Breast epithelium (tissue), 4 donors: ENCODE measurements around the gene TGFBR3. TPM values are rescaled to one million over a fixed set of nuclear protein-coding genes. Genes with fewer than 3 reads are reported as not detected.
"Not testable (repeated sequence)": the region's sequence is repeated elsewhere in the genome, so short reads cannot be mapped to it uniquely, and the experiment has no call there.

Experiments used
- DNase-seq, 2 donors: peaks; one replicate each; pipeline ENCODE4 v3.0.0-alpha.2; 2019; ENCODE audit warnings: low spot score in 2 of 2
- H3K27ac ChIP-seq, 2 donors: fragments of 200-600 bp; sonication (generic) in 1 of 2; one replicate each; pipeline ENCODE4 v1.5.1; 2016 to 2019; ENCODE audit warnings: mild to moderate bottlenecking in 1 of 2
- H3K27me3 ChIP-seq, 2 donors: fragments of 200-600 bp; sonication (generic) in 1 of 2; one replicate each; pipeline versions ENCODE4 v1.5.1 to v1.6.0; 2017 to 2019; ENCODE audit warnings: control low read depth in 1 of 2, mild to moderate bottlenecking in 1 of 2
- H3K36me3 ChIP-seq: fragments of 200-600 bp; one replicate; pipeline ENCODE4 v1.5.1; 2019
- H3K4me1 ChIP-seq, 2 donors: fragments of 200-600 bp; sonication (generic); one replicate each; pipeline ENCODE4 v1.5.1; 2016 to 2019; ENCODE audit warnings: control low read depth in 1 of 2
- H3K4me3 ChIP-seq, 3 donors: fragments of 200-600 bp; sonication (generic); 1 replicate in 2 of 3; 2 replicates in 1 of 3; pipeline ENCODE4 v1.5.1; 2016 to 2019; ENCODE audit warnings: mild to moderate bottlenecking in 3 of 3, moderate library complexity in 2 of 3
- H3K9me3 ChIP-seq, 2 donors: fragments of 200-600 bp; sonication (generic) in 1 of 2; one replicate each; pipeline ENCODE4 v1.5.1; 2016 to 2019; ENCODE audit warnings: control low read depth in 1 of 2
- POLR2A ChIP-seq: fragments of 450-650 bp; IDR thresholded peaks from one replicate; pipeline ENCODE4 v1.6.1; 2016; ENCODE audit warnings: antibody characterized with exemption, mild to moderate bottlenecking, moderate library complexity
- POLR2AphosphoS5 ChIP-seq, 3 donors: sonication (generic); formaldehyde crosslinking; IDR thresholded peaks; one replicate each; pipeline ENCODE4 v1.6.1; 2017; ENCODE audit warnings: antibody characterized with exemption in 3 of 3
- intact Hi-C: fragments of 100-400 bp; cut with DNase I; formaldehyde crosslinking; loops from one replicate; pipeline ENCODE4 v1.15.1; 2023; ENCODE audit warnings: low total_unique reads
- total RNA-seq, 3 donors: library from RNA; depleted of rRNA; stranded (reverse); fragments of >200 nt; gene quantifications; one replicate each; pipeline ENCODE4 v1.1.0, GENCODE V29; 2016
- TF ChIP-seq, protein P1 (sequence below), 3 donors: fragments of 450-650 bp; IDR thresholded peaks; one replicate each; pipeline ENCODE4 v1.5.1; 2016 to 2017; ENCODE audit warnings: antibody characterized with exemption in 3 of 3, mild to moderate bottlenecking in 3 of 3, moderate library complexity in 3 of 3

Gene TGFBR3
- total RNA-seq, 3 donors from 2014 or later = 127 to 287 (median 167) TPM

- intact Hi-C loops = no loop called here
- TF ChIP-seq POLR2A = no peak
- no peak for TF ChIP-seq POLR2AphosphoS5 (IDR thresholded peaks at IDR 0.05)
- TF ChIP-seq, protein P1, sequence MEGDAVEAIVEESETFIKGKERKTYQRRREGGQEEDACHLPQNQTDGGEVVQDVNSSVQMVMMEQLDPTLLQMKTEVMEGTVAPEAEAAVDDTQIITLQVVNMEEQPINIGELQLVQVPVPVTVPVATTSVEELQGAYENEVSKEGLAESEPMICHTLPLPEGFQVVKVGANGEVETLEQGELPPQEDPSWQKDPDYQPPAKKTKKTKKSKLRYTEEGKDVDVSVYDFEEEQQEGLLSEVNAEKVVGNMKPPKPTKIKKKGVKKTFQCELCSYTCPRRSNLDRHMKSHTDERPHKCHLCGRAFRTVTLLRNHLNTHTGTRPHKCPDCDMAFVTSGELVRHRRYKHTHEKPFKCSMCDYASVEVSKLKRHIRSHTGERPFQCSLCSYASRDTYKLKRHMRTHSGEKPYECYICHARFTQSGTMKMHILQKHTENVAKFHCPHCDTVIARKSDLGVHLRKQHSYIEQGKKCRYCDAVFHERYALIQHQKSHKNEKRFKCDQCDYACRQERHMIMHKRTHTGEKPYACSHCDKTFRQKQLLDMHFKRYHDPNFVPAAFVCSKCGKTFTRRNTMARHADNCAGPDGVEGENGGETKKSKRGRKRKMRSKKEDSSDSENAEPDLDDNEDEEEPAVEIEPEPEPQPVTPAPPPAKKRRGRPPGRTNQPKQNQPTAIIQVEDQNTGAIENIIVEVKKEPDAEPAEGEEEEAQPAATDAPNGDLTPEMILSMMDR (IDR thresholded peaks at IDR 0.05) = no peak
- no peak overlapping the region for H3K27ac ChIP-seq
Measured at GRCh38 chr1:91673613-91674012, 212.3 kb downstream of the TGFBR3 start.

DNA sequence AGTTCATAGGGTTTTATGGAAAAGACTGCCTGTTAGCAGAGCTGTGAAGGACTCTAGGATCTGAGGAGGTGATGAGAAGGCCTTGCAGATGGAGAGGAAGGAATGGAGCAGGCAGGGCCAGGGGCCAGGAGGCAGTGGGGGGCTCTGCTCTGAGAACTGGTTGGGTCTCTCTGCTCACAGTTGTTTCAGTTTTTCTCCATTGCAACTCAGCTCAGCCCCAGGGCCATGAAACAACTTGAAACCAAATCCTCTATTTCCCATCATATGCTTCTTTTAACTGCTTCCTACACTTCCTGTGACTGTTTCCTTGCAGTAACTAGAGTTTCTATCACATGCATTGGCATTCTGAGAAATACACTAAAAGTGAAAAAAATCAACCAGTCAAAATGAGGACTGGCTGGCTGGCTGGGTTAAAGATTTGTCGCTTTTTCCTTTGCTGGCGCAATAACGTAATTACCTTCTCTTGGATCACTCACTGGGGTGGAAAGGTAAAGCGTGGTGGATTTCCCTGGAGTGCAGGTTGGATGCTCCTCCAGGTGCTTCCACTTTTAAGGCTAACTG, 213.3 kb downstream of the TGFBR3 start:
- Histone ChIP-seq H3K36me3 (no peaks in the 10 kb centered on the region), H3K27me3 (no peaks in the 10 kb centered on the region), H3K27ac (no peak overlapping the region), H3K9me3 (no peaks in the 10 kb centered on the region), H3K4me1 (no peaks in the 10 kb centered on the region), H3K4me3 (no peak overlapping the region)
- TF ChIP-seq POLR2A (no peak), POLR2AphosphoS5 (IDR thresholded peaks at IDR 0.05) (no peak)
- TF ChIP-seq, protein P1 (IDR thresholded peaks at IDR 0.05) = no peak
- intact Hi-C loops = no loop called here
- no peak for DNase-seq

More at GRCh38 chr1:91673613-91674012, 212.3 kb downstream of the TGFBR3 start:
- no peak overlapping the region for H3K4me3 ChIP-seq
- no peak for DNase-seq
- no peaks in the 10 kb centered on the region for H3K9me3 ChIP-seq
- no peaks in the 10 kb centered on the region for H3K27me3 ChIP-seq
- H3K4me1 ChIP-seq = no peaks in the 10 kb centered on the region
- H3K36me3 ChIP-seq = no peaks in the 10 kb centered on the region

DNA sequence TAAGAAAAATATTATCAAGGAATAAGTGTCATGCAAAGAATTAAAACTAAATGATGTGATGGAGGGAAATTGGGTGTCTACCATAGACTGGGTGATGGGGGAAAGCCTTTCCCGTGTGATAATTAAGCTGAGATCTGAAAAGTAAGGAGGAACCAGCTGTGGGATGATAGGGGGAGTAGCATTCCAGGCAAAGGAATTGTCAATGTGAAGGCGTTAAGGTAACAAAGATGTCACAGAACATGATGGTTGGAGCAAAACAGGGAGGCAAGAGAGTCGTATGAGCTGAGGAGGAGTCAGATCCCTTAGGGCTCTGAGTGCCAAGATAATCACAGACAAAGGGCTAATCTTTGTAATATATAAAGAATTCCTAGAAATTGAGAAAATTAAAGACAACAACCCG, 215.2 kb downstream of the TGFBR3 start:
- no peak for DNase-seq
- intact Hi-C loops = no loop called here
- TF ChIP-seq, protein P1 (IDR thresholded peaks at IDR 0.05) = no peak
- TF ChIP-seq POLR2AphosphoS5 (IDR thresholded peaks at IDR 0.05) = no peak
- TF ChIP-seq POLR2A = no peak

GRCh38 chr1:91669584-91670350, 216.2 kb downstream of the TGFBR3 start:
- intact Hi-C loops = no loop called here
- TF ChIP-seq, protein P1 (IDR thresholded peaks at IDR 0.05) = no peak
- TF ChIP-seq POLR2AphosphoS5 (IDR thresholded peaks at IDR 0.05) = no peak
- TF ChIP-seq POLR2A = no peak
- Histone ChIP-seq H3K9me3 (no peaks in the 10 kb centered on the region), H3K4me1 (no peaks in the 10 kb centered on the region), H3K36me3 (no peaks in the 10 kb centered on the region), H3K27me3 (no peaks in the 10 kb centered on the region), H3K4me3 (no peak overlapping the region), H3K27ac (no peak overlapping the region)
- no peak for DNase-seq

More for the DNA sequence above, 215.2 kb downstream of the TGFBR3 start:
- no peak overlapping the region for H3K4me3 ChIP-seq
- no peaks in the 10 kb centered on the region for H3K4me1 ChIP-seq
- no peaks in the 10 kb centered on the region for H3K36me3 ChIP-seq
- no peaks in the 10 kb centered on the region for H3K27me3 ChIP-seq
- no peak overlapping the region for H3K27ac ChIP-seq
- no peaks in the 10 kb centered on the region for H3K9me3 ChIP-seq

GRCh38 chr1:91666651-91667050, 219.3 kb downstream of the TGFBR3 start:
- H3K4me3 ChIP-seq, intact Hi-C loops, H3K27ac ChIP-seq, DNase-seq, H3K27me3 ChIP-seq, H3K9me3 ChIP-seq, H3K4me1 ChIP-seq, H3K36me3 ChIP-seq: not testable (repeated sequence)
